Neural progenitor cell (in vitro differentiated cells): Measurements from ENCODE around the gene NELL2. TPM values are rescaled to one million over a fixed set of nuclear protein-coding genes. Genes with fewer than 3 reads are reported as not detected.

Experiments used
- DNase-seq: peaks from one replicate; pipeline ENCODE4 v3.0.0-alpha.2; 2016; ENCODE audit warnings: low spot score
- H2AFZ ChIP-seq: fragments of 200-600 bp; sonication (generic); replicated peaks from 2 replicates; pipeline ENCODE4 v1.6.1; 2016; ENCODE audit warnings: antibody characterized with exemption
- H3F3A ChIP-seq: fragments of 200-600 bp; sonication (generic); 2 replicates; pipeline ENCODE4 v1.6.1; 2016; ENCODE audit warnings: antibody characterized with exemption, low read depth
- H3K27ac ChIP-seq: fragments of 200-600 bp; sonication (generic); 2 replicates; pipeline ENCODE4 v1.5.1; 2016; ENCODE audit warnings: mild to moderate bottlenecking
- H3K27me3 ChIP-seq: fragments of 200-600 bp; sonication (generic); 2 replicates; pipeline ENCODE4 v1.6.1; 2016; ENCODE audit warnings: mild to moderate bottlenecking, moderate library complexity
- H3K36me3 ChIP-seq: fragments of 200-600 bp; sonication (generic); 2 replicates; pipeline ENCODE4 v1.5.1; 2016
- H3K4me1 ChIP-seq: fragments of 200-600 bp; sonication (generic); 2 replicates; pipeline ENCODE4 v1.6.1; 2016; ENCODE audit warnings: mixed run types
- H3K4me2 ChIP-seq: fragments of 200-600 bp; sonication (generic); 2 replicates; pipeline ENCODE4 v1.6.1; 2016
- H3K4me3 ChIP-seq: fragments of 200-600 bp; sonication (generic); 2 replicates; pipeline ENCODE4 v1.5.1; 2016
- H3K79me2 ChIP-seq: fragments of 200-600 bp; sonication (generic); 2 replicates; pipeline ENCODE4 v1.6.1; 2016; ENCODE audit warnings: low read depth
- H3K9ac ChIP-seq: fragments of 200-600 bp; sonication (generic); 2 replicates; pipeline ENCODE4 v1.6.1; 2016
- H3K9me3 ChIP-seq: fragments of 200-600 bp; sonication (generic); 2 replicates; pipeline ENCODE4 v1.5.1; 2016; ENCODE audit warnings: low read depth
- H4K20me1 ChIP-seq: fragments of 200-600 bp; sonication (generic); 2 replicates; pipeline ENCODE4 v1.6.1; 2016; ENCODE audit warnings: low read depth
- H3K27ac Mint-ChIP-seq: 3 replicates; pipeline ENCODE4 v1.8.0; 2021; ENCODE audit warnings: mixed read lengths
- H3K27me3 Mint-ChIP-seq: 2 replicates; pipeline ENCODE4 v1.8.0; 2022; ENCODE audit warnings: low read depth, mild to moderate bottlenecking, inconsistent platforms, moderate library complexity, mixed read lengths; ENCODE audit not compliant: insufficient read depth
- H3K36me3 Mint-ChIP-seq: 3 replicates; pipeline ENCODE4 v1.8.0; 2021; ENCODE audit warnings: mixed read lengths
- H3K4me1 Mint-ChIP-seq: 3 replicates; pipeline ENCODE4 v1.8.0; 2021; ENCODE audit warnings: mixed read lengths
- H3K4me3 Mint-ChIP-seq: 3 replicates; pipeline ENCODE4 v1.8.0; 2021; ENCODE audit warnings: mild to moderate bottlenecking, moderate library complexity, mixed read lengths
- H3K9me3 Mint-ChIP-seq: 3 replicates; pipeline ENCODE4 v1.8.0; 2020; ENCODE audit warnings: mixed read lengths
- CTCF ChIP-seq: fragments of 200-600 bp; sonication (generic); IDR thresholded peaks from 2 replicates; pipeline ENCODE4 v1.5.1; 2017; ENCODE audit warnings: antibody characterized with exemption, mild to moderate bottlenecking
- EZH2 ChIP-seq: fragments of 200-600 bp; sonication (generic); IDR thresholded peaks from 2 replicates; pipeline ENCODE4 v1.6.1; 2017; ENCODE audit warnings: antibody characterized with exemption, mild to moderate bottlenecking, moderate library complexity
- EZH2phosphoT487 ChIP-seq: fragments of 200-600 bp; sonication (generic); IDR thresholded peaks from 2 replicates; pipeline ENCODE4 v1.6.1; 2017; ENCODE audit warnings: antibody characterized with exemption
- total RNA-seq: library from RNA; depleted of rRNA; stranded (reverse); fragments of >200 nt; gene quantifications from 2 replicates; pipeline ENCODE4 v1.2.3, GENCODE V29; 2015; ENCODE audit warnings: low replicate concordance

Gene NELL2
- total RNA-seq, 1 donor from 2014 or later = 398 TPM

GRCh38 chr12:44653861-44654527, 222.1 kb downstream of the NELL2 start:
- peaks cover 12% of the 10 kb centered on the region for H3K36me3 Mint-ChIP-seq
- H3K79me2 ChIP-seq = no peaks in the 10 kb centered on the region
- H2AFZ ChIP-seq = no peak overlapping the region
- peaks cover 4% of the 10 kb centered on the region for H4K20me1 ChIP-seq
- peaks cover 53% of the 10 kb centered on the region for H3K4me1 Mint-ChIP-seq
- peaks cover 12% of the 10 kb centered on the region for H3F3A ChIP-seq
- H3K36me3 ChIP-seq = no peaks in the 10 kb centered on the region
- no peaks in the 10 kb centered on the region for H3K27me3 Mint-ChIP-seq
- peaks cover 8% of the 10 kb centered on the region for H3K9me3 Mint-ChIP-seq
- H3K27ac Mint-ChIP-seq = peak overlapping the region; percentile 81
- H3K9ac ChIP-seq = no peak overlapping the region
- peaks cover 25% of the 10 kb centered on the region for H3K4me1 ChIP-seq
- H3K4me3 Mint-ChIP-seq = peak overlapping the region; percentile 47
- no peak for TF ChIP-seq CTCF
- no peak for TF ChIP-seq EZH2phosphoT487
- no peak for TF ChIP-seq EZH2
- no peaks in the 10 kb centered on the region for H3K9me3 ChIP-seq
- H3K4me2 ChIP-seq = no peak overlapping the region
- no peak overlapping the region for H3K4me3 ChIP-seq
- H3K27ac ChIP-seq = no peak overlapping the region
- no peak for DNase-seq
- H3K27me3 ChIP-seq = no peaks in the 10 kb centered on the region

GRCh38 chr12:44649693-44650092, 226.4 kb downstream of the NELL2 start:
- no peaks in the 10 kb centered on the region for H3K9me3 Mint-ChIP-seq
- peaks cover 15% of the 10 kb centered on the region for H3K36me3 Mint-ChIP-seq
- Histone ChIP-seq H3F3A (no peaks in the 10 kb centered on the region), H4K20me1 (no peaks in the 10 kb centered on the region), H3K4me3 (no peak overlapping the region), H3K27ac (no peak overlapping the region), H3K4me2 (no peak overlapping the region), H3K9ac (no peak overlapping the region), H3K36me3 (no peaks in the 10 kb centered on the region), H3K4me1 (peaks cover 5% of the 10 kb centered on the region), H3K79me2 (no peaks in the 10 kb centered on the region), H2AFZ (no peak overlapping the region), H3K9me3 (no peaks in the 10 kb centered on the region), H3K27me3 (no peaks in the 10 kb centered on the region)
- TF ChIP-seq EZH2phosphoT487 = no peak
- TF ChIP-seq EZH2 = no peak
- TF ChIP-seq CTCF = no peak
- DNase-seq = no peak
- no peak overlapping the region for H3K4me3 Mint-ChIP-seq
- H3K4me1 Mint-ChIP-seq = peaks cover 33% of the 10 kb centered on the region
- no peaks in the 10 kb centered on the region for H3K27me3 Mint-ChIP-seq
- peak overlapping the region; percentile 79 for H3K27ac Mint-ChIP-seq

GRCh38 chr12:44647917-44648690, 228.0 kb downstream of the NELL2 start:
- no peak overlapping the region for H3K4me2 ChIP-seq
- no peak overlapping the region for H2AFZ ChIP-seq
- H3K9me3 ChIP-seq = no peaks in the 10 kb centered on the region
- H3K4me1 ChIP-seq = no peaks in the 10 kb centered on the region
- no peaks in the 10 kb centered on the region for H3K79me2 ChIP-seq
- no peak for TF ChIP-seq EZH2phosphoT487
- no peak for TF ChIP-seq CTCF
- TF ChIP-seq EZH2 = no peak
- H3K4me3 ChIP-seq = no peak overlapping the region
- no peak overlapping the region for H3K9ac ChIP-seq
- H3K4me1 Mint-ChIP-seq = peaks cover 17% of the 10 kb centered on the region
- H3K4me3 Mint-ChIP-seq = no peak overlapping the region
- peaks cover 18% of the 10 kb centered on the region for H3K36me3 Mint-ChIP-seq
- H3K27ac Mint-ChIP-seq = peak overlapping the region; percentile 16
- H4K20me1 ChIP-seq = no peaks in the 10 kb centered on the region
- H3K27me3 ChIP-seq = no peaks in the 10 kb centered on the region
- no peaks in the 10 kb centered on the region for H3F3A ChIP-seq
- no peaks in the 10 kb centered on the region for H3K36me3 ChIP-seq
- H3K27ac ChIP-seq = no peak overlapping the region
- no peaks in the 10 kb centered on the region for H3K27me3 Mint-ChIP-seq
- no peaks in the 10 kb centered on the region for H3K9me3 Mint-ChIP-seq
- no peak for DNase-seq
